ENCODE measurements around the gene MTARC2.
A peak's percentile ranks its signal among the peaks of the same experiment; 100 is the strongest.

The MTARC2 gene

DNA sequence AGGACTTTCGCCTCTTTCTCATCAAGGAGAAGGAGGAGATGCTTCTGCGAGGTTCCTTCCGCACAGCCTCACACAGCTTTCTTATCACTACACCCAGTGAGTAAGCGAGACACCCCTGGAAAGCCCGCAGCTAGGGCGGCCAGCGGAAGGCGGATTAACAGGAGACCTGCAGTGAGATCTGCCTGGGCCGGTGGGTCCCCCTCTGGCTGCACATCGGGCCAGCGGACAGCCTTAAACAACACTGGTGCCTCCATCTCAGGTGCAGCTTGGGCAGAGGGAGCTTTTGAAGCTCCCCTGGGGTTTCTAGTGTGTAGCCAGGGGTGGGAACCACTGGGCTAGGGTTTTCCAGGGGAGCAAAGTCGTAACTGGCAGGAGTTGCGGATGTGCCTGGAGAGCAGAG is 21.1 kb downstream of the MTARC2 start:
- no peak for DNase-seq (ENCODE audit: low spot score)

DNA sequence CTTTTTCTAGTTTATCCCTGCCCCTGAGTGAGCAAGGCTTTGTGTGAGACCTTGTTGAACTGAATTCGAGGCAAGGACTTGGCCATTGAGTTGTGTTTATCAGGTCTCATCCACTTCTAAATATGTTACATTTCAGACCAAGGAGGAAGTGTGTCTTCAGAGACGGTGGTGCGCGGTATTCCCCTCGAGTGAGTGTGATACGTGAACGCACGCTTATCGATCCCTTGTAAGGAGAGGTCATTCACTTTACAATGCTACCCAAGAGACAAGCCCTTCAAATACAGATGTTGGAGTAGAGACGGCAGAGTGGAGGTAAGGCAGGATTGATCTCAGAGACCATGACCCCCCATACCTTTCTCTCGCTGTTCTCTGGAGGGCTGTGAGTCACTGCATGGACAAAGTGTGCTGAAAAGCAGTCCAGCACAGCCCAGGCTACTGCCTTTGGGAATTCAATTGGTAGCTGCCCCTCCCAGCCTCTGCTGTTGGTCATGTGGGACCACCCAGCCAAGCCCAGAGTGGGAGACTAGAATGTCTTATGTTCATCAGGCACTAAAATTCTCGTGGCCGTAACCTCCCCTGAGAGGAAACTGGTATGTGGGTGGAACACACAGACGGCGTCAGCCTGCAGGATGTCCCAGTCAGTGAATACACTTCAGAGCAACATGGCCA is 22.3 kb downstream of the MTARC2 start:
- no peak for DNase-seq (ENCODE audit: low spot score)

DNA sequence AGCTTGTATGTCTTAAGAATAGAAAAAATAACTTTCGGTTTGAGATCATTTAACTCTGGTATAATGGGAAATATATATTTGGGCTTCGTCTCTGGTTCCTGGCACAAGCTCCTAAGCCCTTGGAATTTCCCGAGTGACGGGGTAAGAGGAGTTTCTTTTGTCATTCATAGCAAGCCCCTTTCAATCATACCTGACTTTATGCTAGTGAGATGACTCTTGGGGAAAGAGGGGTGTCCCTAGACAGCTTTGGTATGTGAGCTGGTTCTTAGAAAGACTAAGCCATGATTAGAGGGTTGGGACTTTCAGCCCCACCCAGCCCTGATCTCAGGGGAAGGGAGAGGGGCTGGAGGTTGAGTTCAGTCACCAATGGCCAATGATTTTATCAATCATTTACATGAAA is 24.7 kb downstream of the MTARC2 start:
- no peak for DNase-seq (ENCODE audit: low spot score)

GRCh38 chr1:220775240-220775853 is 27.2 kb downstream of the MTARC2 start:
- DNase-seq (ENCODE audit: low spot score), result peak; percentile 38

- no peak for DNase-seq (ENCODE audit: low spot score)
Measured at GRCh38 chr1:220776254-220776653, 28.1 kb downstream of the MTARC2 start.

GRCh38 chr1:220776720-220777326 is 28.7 kb downstream of the MTARC2 start:
- DNase-seq (ENCODE audit: low spot score), result peak; percentile 62

GRCh38 chr1:220783453-220783852 is 35.3 kb downstream of the MTARC2 start:
- no peak for DNase-seq (ENCODE audit: low spot score)

- DNase-seq (ENCODE audit: low spot score), result no peak
Measured at GRCh38 chr1:220784751-220785150, 36.6 kb downstream of the MTARC2 start.

GRCh38 chr1:220785166-220786056 is 37.3 kb downstream of the MTARC2 start:
- no peak for DNase-seq (ENCODE audit: low spot score)

DNA sequence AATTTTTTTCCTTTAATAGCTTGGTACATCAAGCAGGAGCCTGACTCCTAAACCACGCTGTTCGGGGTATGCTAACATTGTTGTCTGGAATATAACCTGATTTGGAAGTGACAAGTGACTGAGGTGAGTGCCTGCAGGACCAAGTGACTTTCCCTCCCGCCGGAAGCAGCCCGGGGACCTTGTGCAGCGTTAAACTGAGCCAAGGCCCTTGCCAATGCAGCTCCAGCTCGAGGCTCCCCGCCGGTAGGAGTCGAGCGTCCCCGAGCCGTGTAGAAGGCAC is 37.9 kb downstream of the MTARC2 start:
- no peak for DNase-seq (ENCODE audit: low spot score)

GRCh38 chr1:220786337-220787068 is 38.4 kb downstream of the MTARC2 start, which contains the start of gene MTARC1:
TSS of gene MTARC1 (plus strand) at chr1:220786913. CDS start at chr1:220786945, 32 bp downstream.
- no peak for DNase-seq (ENCODE audit: low spot score)

GRCh38 chr1:220787069-220787619 is 39.0 kb downstream of the MTARC2 start:
- DNase-seq (ENCODE audit: low spot score), result no peak

- DNase-seq (ENCODE audit: low spot score), result no peak
Measured at GRCh38 chr1:220788900-220789299, 40.8 kb downstream of the MTARC2 start.

DNA sequence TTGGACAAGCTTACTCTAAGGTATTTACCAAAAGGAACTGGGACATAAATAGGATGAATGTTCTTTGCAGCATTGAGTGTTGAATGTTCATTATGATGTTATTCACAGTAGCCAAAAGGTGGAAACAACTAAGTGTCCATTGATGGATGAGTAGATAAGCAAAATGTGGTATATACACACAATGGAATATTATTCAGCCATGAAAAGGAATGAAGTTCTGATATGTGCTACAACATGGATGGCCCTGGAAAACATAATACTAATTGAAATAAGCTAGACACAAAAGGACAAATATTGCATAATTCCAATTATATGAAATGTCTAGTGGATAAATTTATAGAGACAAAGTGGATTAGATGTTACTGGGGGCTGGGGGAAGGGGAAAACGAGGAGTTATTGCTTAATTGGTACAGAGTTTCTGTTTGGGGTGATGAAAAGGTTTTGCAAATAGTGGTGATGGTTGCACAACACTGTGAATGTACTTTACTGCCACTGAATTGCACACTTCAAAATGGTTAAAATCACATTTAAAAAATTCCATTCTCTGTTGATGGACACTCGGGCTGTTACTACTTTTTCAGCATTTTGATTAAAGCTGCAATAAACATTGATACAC is 41.5 kb downstream of the MTARC2 start:
- no peak for DNase-seq (ENCODE audit: low spot score)

DNA sequence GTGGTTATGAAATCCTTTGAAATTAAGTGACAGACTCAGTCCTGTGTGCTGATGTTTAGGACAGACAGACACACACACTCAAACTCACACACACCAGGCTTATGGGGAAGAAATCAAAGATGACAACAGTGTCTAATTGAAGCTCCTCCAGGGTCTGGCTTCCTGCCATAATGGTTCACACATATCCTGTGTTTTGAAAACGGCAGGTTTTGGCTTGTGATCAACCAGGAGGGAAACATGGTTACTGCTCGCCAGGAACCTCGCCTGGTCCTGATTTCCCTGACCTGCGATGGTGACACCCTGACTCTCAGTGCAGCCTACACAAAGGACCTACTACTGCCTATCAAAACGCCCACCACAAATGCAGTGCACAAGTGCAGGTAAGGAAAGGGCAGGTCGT is 43.2 kb downstream of the MTARC2 start:
- no peak for DNase-seq (ENCODE audit: low spot score)

- DNase-seq (ENCODE audit: low spot score), result no peak
Measured at GRCh38 chr1:220791956-220792355, 43.8 kb downstream of the MTARC2 start.

DNA sequence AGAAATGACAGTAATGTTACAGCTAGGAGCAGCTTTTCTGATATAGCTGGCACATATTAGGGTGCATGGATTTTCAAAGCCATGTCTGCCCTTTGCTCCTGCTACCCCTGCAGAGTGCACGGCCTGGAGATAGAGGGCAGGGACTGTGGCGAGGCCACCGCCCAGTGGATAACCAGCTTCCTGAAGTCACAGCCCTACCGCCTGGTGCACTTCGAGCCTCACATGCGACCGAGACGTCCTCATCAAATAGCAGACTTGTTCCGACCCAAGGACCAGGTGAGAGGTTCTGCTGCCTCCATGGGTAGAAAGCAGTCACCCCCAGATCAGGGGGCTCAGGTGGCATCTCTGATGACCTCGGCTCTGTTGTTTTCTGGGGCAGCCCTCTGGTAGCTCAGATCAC is 48.4 kb downstream of the MTARC2 start:
- no peak for DNase-seq (ENCODE audit: low spot score)

DNA sequence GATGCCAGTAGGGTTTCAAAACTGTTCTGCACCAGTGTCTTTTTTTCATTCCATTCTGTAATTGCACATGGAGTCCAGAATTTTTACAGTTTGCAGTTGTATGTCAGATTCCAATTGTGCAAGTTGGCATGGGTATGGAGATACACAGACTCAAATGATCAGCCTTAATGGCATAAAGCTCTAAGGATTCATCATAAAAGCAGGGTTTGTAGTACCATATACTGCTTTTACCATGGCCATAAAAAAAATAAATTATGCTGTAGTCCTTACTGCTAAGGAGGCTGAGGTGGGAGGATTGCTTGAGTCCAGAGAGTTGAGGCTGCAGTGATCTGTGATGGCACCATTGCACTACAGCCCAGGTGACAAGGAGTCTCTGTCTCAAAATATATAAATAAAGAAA is 48.9 kb downstream of the MTARC2 start:
- DNase-seq (ENCODE audit: low spot score), result no peak

DNA sequence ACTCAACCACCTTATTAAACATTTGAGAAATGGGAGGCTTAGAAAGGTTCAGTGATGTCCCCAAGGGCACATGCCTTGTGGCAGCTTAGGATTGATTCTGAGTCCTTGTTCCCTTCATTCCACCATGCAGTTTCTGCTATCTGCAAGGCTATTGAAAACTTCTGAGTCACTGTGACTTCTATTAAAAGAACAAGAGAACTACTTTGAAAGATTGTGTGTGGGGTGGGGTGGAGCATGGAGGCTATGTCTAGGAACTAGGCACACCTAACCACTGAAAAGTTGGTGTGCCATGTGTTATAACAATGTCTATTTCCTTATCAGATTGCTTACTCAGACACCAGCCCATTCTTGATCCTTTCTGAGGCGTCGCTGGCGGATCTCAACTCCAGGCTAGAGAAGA is 49.4 kb downstream of the MTARC2 start:
- no peak for DNase-seq (ENCODE audit: low spot score)

- DNase-seq (ENCODE audit: low spot score), result no peak
Measured at GRCh38 chr1:220798338-220798737, 50.2 kb downstream of the MTARC2 start.

DNA sequence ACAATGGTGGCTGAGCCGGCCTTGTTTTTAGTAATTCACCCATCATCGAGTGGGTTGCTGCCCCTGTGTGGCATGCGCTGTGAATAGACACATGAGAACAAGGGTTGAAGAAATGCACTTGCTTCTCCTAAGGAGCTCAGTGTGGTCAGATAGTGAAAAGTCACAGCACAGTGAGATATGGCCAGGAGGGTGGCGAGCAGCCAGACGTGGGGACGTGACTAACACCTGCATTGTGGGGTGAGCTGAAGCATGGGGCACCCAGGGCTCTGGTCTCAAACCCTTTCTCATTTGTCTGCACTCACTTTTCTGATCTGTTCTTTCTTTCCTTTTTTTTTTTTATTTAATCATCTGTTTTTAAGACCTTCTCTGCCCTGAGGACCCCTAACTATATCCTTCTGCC is 52.1 kb downstream of the MTARC2 start:
- no peak for DNase-seq (ENCODE audit: low spot score)
